Tibial nerve (tissue), 4 donors: ENCODE data around the gene SCP2. TPM values are rescaled to one million over a fixed set of nuclear protein-coding genes. Genes with fewer than 3 reads are reported as not detected.
A peak's percentile ranks its signal among the peaks of the same experiment; 100 is the strongest.

ENCODE experiments used
- DNase-seq, 2 donors: peaks; one replicate each; pipeline ENCODE4 v3.0.0-alpha.2; 2019; ENCODE audit warnings: low spot score in 2 of 2
- H3K27ac ChIP-seq, 4 donors: fragments of 200-600 bp; sonication (generic) in 3 of 4; one replicate each; pipeline ENCODE4 v1.5.1; 2017 to 2019; ENCODE audit warnings: mild to moderate bottlenecking in 1 of 4
- H3K27me3 ChIP-seq, 2 donors: fragments of 200-600 bp; sonication (generic) in 1 of 2; one replicate each; pipeline versions ENCODE4 v1.5.1 to v1.6.0; 2017 to 2019
- H3K36me3 ChIP-seq, 3 donors: fragments of 200-600 bp; sonication (generic); one replicate each; pipeline ENCODE4 v1.5.1; 2018 to 2019
- H3K4me1 ChIP-seq, 4 donors: fragments of 200-600 bp; sonication (generic) in 3 of 4; one replicate each; pipeline ENCODE4 v1.5.1; 2017 to 2019
- H3K4me3 ChIP-seq, 4 donors: fragments of 200-600 bp; sonication (generic) in 3 of 4; one replicate each; pipeline ENCODE4 v1.5.1; 2017 to 2019; ENCODE audit warnings: mild to moderate bottlenecking in 1 of 4, moderate library complexity in 1 of 4
- H3K9me3 ChIP-seq, 4 donors: fragments of 200-600 bp; sonication (generic) in 3 of 4; one replicate each; pipeline ENCODE4 v1.5.1; 2017 to 2019
- CTCF ChIP-seq, 5 experiments: fragments of 200-600 bp in 3 of 5; fragments of 450-650 bp in 2 of 5; sonication (generic) in 3 of 5; IDR thresholded peaks; one replicate each; pipeline ENCODE4 v1.5.1; 2016 to 2019; ENCODE audit warnings: antibody characterized with exemption in 5 of 5, mild to moderate bottlenecking in 3 of 5, moderate library complexity in 2 of 5
- EP300 ChIP-seq, 2 donors: sonication (generic); formaldehyde crosslinking; IDR thresholded peaks; one replicate each; pipeline ENCODE4 v1.6.1; 2017; ENCODE audit warnings: antibody characterized with exemption in 2 of 2, mild to moderate bottlenecking in 1 of 2
- POLR2A ChIP-seq, 2 donors: fragments of 450-650 bp; IDR thresholded peaks; one replicate each; pipeline ENCODE4 v1.6.1; 2017; ENCODE audit warnings: antibody characterized with exemption in 2 of 2, mild to moderate bottlenecking in 2 of 2, moderate library complexity in 2 of 2
- WGBS, 2 donors: methylation state at CpG; one replicate each; pipeline ENCODE4 v1.1.5; 2018; 5-methylcytosine and 5-hydroxymethylcytosine counted together
- total RNA-seq, 4 donors: library from RNA; depleted of rRNA; stranded (reverse); fragments of >200 nt; gene quantifications; one replicate each; pipeline ENCODE4 v1.1.0, GENCODE V29; 2016

SCP2 gene
- total RNA-seq, 4 donors from 2014 or later, result 63.3 to 131 (median 104) TPM

DNA sequence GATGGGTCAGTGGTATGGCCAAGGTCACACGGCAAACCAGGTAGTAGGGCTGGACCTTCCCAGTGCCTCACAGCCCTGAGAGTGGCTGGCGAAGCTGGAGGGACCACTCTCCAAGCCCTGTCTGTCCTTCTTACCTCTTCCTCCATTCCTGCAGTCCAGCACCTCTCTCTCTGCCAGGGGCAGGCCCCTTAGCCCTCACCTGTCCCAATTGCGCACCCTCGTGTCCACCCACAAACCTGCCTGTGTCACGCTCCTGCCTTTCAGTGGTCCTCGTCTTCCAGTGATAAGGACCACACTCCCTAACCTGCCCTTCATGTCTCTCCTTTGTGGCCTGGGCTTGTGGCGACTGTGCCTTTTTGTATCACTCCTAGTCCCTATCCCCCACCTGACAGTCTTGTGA lies 138.3 kb downstream of the SCP2 start:
- no peaks in the 10 kb centered on the region for H3K9me3 ChIP-seq
- DNase-seq, result no peak
- WGBS, 2 donors, result 87 to 94% methylated on average over 7 of the region's 7 CpGs
- peaks cover 0 to 31% (median 0%) of the 10 kb centered on the region in 3 donors for H3K36me3 ChIP-seq
- peaks cover 0 to 75% (median 17%) of the 10 kb centered on the region in 4 donors for H3K4me1 ChIP-seq
- peaks cover 0 to 14% of the 10 kb centered on the region in 2 donors for H3K27me3 ChIP-seq
- TF ChIP-seq CTCF (IDR thresholded peaks at IDR 0.05), result no peak
- no peak for TF ChIP-seq POLR2A (IDR thresholded peaks at IDR 0.05)
- TF ChIP-seq EP300 (IDR thresholded peaks at IDR 0.05), result no peak
- peak overlapping the region in 1 of 4 donors; percentile 95 for H3K27ac ChIP-seq
- peak overlapping the region in 1 of 4 donors; percentile 89 for H3K4me3 ChIP-seq

GRCh38 chr1:53066488-53066887 lies 139.4 kb downstream of the SCP2 start:
- H3K27ac ChIP-seq, result peak overlapping the region in 2 of 4 donors; percentile 48 to 73
- WGBS, 2 donors, result 56 to 62% methylated on average over 6 of the region's 6 CpGs
- H3K9me3 ChIP-seq, result no peaks in the 10 kb centered on the region
- TF ChIP-seq POLR2A (IDR thresholded peaks at IDR 0.05) (no peak), CTCF (IDR thresholded peaks at IDR 0.05) (no peak), EP300 (IDR thresholded peaks at IDR 0.05) (no peak)
- H3K36me3 ChIP-seq, result peaks cover 0 to 42% (median 0%) of the 10 kb centered on the region in 3 donors
- peaks cover 0 to 64% (median 10%) of the 10 kb centered on the region in 4 donors for H3K4me1 ChIP-seq
- no peak for DNase-seq
- H3K4me3 ChIP-seq, result no peak overlapping the region
- H3K27me3 ChIP-seq, result peaks cover 0 to 14% of the 10 kb centered on the region in 2 donors

DNA sequence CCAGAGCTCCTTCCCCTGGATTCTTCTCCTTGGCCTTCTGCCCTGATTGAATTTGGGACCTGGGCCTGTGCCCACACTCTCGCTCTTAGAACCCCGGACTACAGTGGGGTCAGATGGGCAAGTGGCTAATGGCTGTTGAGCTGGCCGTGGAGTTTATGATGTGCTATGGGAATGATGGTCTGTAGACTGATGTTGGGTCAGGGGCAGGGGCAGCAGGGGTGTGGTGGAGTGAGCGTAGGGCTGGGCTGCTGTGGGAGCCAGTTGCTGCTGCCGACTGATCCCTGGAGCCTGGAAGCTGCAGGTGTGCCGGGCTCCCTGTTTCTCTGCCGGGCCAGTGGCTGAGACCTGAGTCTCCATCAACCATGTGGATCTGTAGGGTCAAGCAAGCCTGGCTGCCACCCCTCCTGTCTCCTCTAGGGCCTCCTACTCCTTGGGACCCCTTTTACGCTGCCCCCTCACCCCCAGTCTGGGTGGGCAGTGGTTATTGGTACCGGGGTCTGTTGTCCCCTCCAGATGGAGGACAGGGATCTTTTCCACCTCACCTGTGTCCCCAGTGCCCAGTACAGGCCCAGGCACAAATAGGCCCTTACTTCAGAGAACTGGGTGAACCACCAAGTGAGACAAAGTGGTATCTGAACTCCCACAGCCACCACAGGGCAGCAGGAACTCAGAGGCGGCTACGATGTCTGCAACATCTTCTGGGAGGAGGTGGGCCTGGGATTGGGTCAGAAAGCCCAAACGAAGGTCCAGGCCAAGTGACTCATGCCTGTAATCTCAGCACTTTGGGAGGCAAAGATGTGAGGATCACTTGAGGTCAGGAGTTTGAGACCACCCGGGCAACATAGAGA lies 140.0 kb downstream of the SCP2 start:
- DNase-seq, result peak in 1 of 2 donors; percentile 9
- TF ChIP-seq POLR2A (IDR thresholded peaks at IDR 0.05) (no peak), CTCF (IDR thresholded peaks at IDR 0.05) (no peak), EP300 (IDR thresholded peaks at IDR 0.05) (no peak)
- 67 to 68% methylated on average over 13 of the region's 13 CpGs for WGBS, 2 donors
- peaks cover 0 to 43% (median 0%) of the 10 kb centered on the region in 3 donors for H3K36me3 ChIP-seq
- peak overlapping the region in 1 of 4 donors; percentile 5 for H3K4me3 ChIP-seq
- H3K9me3 ChIP-seq, result no peaks in the 10 kb centered on the region
- H3K27ac ChIP-seq, result peak overlapping the region in 3 of 4 donors; percentile 36 to 73 (median 48)
- peaks cover 0 to 10% of the 10 kb centered on the region in 2 donors for H3K27me3 ChIP-seq
- H3K4me1 ChIP-seq, result peaks cover 0 to 58% (median 9%) of the 10 kb centered on the region in 4 donors

GRCh38 chr1:53067886-53068285 lies 140.8 kb downstream of the SCP2 start:
- H3K4me3 ChIP-seq, result no peak overlapping the region
- H3K36me3 ChIP-seq, result peaks cover 0 to 43% (median 0%) of the 10 kb centered on the region in 3 donors
- WGBS, 2 donors, result 83 to 100% methylated on average over 2 of the region's 2 CpGs
- peaks cover 0 to 4% of the 10 kb centered on the region in 2 donors for H3K27me3 ChIP-seq
- TF ChIP-seq EP300 (IDR thresholded peaks at IDR 0.05) (no peak), CTCF (IDR thresholded peaks at IDR 0.05) (no peak), POLR2A (IDR thresholded peaks at IDR 0.05) (no peak)
- no peaks in the 10 kb centered on the region for H3K9me3 ChIP-seq
- H3K27ac ChIP-seq, result no peak overlapping the region
- peaks cover 0 to 51% (median 3%) of the 10 kb centered on the region in 4 donors for H3K4me1 ChIP-seq
- DNase-seq, result no peak
